GM18517 (cell line): Measurements from ENCODE around the gene CNOT1.
"Not testable (repeated sequence)": the region's sequence is repeated elsewhere in the genome, so short reads cannot be mapped to it uniquely, and the experiment has no call there.

Experiments
- ATAC-seq: cut with Tn5 transposase; IDR thresholded peaks from one replicate; pipeline ENCODE4 v1.9.1; 2021; ENCODE audit warnings: mild to moderate bottlenecking, moderate library complexity; ENCODE audit not compliant: unreplicated experiment

CNOT1 gene

GRCh38 chr16:58638148-58639036 lies 8.8 kb upstream of the CNOT1 start:
- no peak for ATAC-seq

- not testable (repeated sequence) for ATAC-seq
These were observed 7.4 kb upstream of the CNOT1 start for GRCh38 chr16:58637021-58637420.

DNA sequence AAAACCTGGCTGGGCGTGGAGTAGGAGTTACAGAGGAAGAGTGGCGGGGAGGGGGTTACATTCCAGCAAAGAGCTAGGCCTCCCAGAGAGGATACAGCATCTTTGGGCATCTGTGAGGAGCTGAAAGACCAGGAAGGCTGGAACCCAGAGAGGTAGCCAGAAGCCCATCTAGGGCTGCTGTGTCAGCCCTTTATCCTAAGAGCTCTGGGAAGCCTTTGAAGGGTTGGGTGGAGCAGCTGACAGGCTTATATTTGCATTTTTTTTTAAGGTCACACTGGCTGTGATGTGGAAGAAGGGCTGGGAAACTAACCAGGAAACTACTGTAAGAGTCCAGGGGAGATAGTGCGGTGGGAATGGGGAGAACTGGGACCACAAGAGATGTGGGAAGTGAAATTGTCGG lies 6.8 kb upstream of the CNOT1 start:
- no peak for ATAC-seq

- no peak for ATAC-seq
These were observed 5.9 kb upstream of the CNOT1 start for GRCh38 chr16:58635502-58635901.

DNA sequence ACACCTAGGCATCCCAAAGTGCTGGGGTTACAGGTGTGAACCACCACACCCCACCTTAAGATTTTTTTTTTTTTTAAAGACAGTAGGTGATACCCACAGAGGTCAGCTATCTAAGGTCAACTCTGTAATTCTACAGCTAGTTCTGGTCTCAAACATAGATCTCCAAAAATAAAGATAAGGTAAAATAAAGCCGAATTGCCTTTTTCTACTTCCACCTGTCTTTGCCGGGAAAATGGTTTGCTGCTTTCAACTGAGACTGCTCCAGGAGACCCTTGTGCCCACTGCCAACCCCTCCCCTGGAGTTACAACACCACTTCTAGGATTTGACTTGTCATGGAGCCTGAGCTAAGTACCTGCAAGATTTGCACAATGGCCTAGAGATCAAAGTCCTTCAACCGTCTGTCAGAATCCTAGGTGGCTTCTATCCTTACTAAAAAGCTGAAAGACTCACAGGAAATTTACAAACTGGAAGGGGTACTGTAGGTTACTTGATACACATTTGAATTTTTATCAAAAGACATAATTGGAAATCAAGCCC lies 4.7 kb upstream of the CNOT1 start:
- ATAC-seq, result no peak

- ATAC-seq, result no peak
These were observed 537 bp downstream of the CNOT1 start for GRCh38 chr16:58628845-58629732.

DNA sequence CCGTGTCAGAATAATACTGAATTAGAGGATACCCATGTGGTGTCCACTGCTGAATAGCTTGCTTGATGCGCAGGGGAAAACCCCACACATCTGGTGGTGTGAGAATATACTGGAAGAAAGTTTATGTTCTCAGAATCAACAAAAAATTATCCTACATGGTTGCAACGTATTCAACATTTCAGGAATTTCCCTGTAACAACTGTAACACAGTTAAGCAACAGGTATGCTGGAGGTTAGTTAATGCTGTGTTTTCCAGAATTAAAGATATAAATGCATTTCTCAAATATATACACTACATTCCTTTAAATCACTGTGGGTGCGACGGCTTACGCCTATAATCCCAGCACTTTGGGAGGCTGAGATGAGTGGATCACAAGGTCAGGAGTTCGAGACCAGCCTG lies 5.4 kb downstream of the CNOT1 start:
- no peak for ATAC-seq

GRCh38 chr16:58620396-58620795 lies 9.2 kb downstream of the CNOT1 start:
- ATAC-seq, result no peak

GRCh38 chr16:58615280-58615679 lies 14.3 kb downstream of the CNOT1 start:
- no peak for ATAC-seq

DNA sequence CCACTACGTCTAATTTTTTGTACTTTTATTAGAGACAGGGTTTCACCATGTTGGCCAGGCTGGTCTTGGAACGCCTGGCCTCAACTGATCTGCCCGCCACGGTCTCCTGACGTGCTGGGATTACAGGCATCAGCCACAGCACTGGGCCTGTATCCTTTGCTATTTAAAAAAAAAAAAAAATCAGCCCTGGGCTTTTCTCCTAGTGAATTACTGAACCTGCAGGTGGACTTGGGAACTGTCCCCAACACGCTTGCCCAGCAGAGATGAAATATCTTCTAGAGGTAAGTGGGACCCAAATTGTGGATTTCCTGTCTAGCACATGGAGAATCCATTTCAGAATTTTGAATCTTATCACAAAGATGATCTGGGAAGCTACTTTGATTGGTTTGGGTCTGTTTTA lies 14.8 kb downstream of the CNOT1 start:
- no peak for ATAC-seq

DNA sequence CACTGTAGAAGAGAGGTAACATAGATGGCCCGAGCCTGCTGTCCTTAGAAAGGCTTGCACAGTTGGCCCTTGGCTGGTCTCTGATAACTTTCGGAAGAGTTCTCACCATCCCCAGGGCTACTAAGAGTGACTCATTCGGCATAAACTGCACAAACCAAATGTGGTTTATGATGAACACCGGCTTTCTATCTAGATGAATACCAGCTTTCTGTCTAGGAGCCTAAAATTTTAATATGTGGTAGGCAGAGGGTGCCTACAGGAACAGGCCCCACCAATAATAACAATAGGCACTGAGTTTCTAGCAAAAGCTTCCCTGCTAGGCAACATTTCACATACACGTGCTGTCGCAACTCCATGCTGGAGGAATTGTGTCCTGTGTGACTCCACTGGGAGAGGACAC lies 15.4 kb downstream of the CNOT1 start:
- ATAC-seq, result no peak

DNA sequence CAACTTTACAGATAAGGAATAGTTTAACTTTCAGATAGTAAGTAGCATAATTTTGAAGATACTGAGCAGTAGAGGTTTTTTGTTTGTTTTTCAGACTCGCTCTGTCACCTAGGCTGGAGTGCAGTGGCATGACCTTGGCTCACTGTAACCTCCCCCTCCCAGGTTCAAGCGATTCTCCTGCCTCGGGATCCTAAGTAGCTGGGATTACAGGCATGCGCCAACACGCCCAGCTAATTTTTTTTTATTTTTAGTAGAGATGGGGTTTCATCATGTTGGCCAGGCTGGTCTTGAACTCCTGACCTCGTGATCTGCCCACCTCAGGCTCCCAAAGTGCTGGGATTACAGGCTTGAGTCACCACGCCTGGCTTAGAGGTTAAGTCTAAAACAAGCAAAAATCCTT lies 16.7 kb downstream of the CNOT1 start:
- not testable (repeated sequence) for ATAC-seq

DNA sequence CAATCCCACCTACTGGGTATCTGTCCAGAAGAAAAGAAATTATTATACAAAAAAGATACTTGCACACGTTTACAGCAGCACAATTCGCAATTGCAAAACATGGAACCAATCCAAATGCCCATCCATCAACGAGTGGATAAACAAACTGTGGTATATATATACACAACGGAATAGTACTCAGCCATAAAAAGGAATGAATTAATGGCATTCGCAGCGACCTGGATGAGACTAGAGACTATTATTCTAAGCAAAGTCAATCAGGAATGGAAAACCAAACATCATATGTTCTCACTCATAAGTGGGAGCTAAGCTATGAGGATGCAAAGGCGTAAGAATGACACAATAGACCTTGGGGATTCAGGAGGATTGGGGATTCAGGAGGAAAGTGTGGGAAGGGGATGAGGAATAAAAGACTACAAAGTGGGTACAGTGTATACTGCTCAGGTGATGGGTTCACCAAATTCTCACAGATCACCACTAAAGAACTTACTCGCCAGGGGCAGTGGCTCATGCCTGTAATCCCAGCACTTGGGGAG lies 21.0 kb downstream of the CNOT1 start:
- ATAC-seq, result no peak

DNA sequence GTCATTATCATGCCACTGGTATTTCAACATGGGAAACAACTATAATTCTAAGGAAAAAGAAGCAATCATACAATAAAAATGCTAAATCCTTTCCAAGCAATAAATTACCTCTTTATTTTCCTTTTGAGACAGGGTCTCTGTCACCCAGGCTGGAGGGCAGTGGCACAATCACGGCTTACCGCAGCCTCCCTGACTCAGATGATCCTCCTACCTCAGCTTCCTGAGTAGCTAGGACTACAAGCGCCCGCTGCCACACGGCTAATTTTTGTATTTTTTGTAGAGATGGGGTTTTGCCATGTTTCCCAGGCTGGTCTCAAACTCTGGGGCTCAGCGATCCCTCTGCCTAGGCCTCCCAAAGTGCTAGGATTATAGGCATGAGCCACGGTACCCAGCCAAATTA lies 24.1 kb downstream of the CNOT1 start:
- ATAC-seq, result no peak

- no peak for ATAC-seq
These were observed 38.5 kb downstream of the CNOT1 start for GRCh38 chr16:58591083-58591482.

DNA sequence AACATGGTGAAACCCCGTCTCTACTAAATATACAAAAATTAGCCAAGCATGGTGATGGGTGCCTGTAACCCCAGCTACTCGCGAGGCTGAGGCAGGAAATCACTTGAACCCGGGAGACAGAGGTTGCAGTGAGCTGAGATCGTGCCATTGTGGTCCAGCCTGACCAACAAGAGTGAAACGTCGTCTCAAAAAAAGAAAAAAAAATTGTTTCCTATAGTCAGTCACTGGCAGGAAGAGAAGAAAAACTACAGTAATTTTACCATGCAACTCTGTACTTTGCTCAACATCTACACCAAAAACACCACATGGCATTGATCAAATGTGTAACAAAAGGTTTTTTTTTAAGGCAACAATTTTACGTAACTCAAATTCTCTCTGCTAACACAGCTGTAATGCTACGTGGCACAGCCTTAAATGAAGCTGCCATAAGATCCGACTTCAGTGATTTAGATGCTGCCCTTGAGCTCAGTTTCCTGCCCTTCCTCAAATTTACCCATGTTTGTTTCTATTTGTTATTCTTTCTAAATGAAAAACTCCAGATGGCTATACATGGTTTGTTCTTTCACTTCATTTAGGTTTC lies 40.2 kb downstream of the CNOT1 start:
- ATAC-seq, result no peak

GRCh38 chr16:58588406-58588805 lies 41.2 kb downstream of the CNOT1 start:
- no peak for ATAC-seq

GRCh38 chr16:58586340-58587030 lies 43.1 kb downstream of the CNOT1 start:
- no peak for ATAC-seq

- no peak for ATAC-seq
These were observed 44.7 kb downstream of the CNOT1 start for GRCh38 chr16:58584831-58585505.
